Liver (tissue), 9 donors: ENCODE results near the gene ZNF546. TPM values are rescaled to one million over a fixed set of nuclear protein-coding genes. Genes with fewer than 3 reads are reported as not detected.

Source experiments
- DNase-seq: peaks from one replicate; pipeline ENCODE4 v3.0.0-alpha.2; 2017; ENCODE audit warnings: low spot score
- H3K27ac ChIP-seq, 2 donors: one replicate each; pipeline ENCODE4 v1.7.0; 2013; ENCODE audit warnings: inconsistent platforms in 2 of 2, low read length in 2 of 2, control low read depth in 1 of 2, low read depth in 1 of 2, mild to moderate bottlenecking in 1 of 2
- H3K27me3 ChIP-seq, 4 donors: one replicate each; pipeline versions ENCODE4 v1.6.1 to v1.7.0; 2013; ENCODE audit warnings: low read length in 3 of 4, inconsistent platforms in 1 of 4, mild to moderate bottlenecking in 1 of 4, moderate library complexity in 1 of 4; ENCODE audit not compliant: control insufficient read depth in 4 of 4, insufficient read depth in 4 of 4
- H3K36me3 ChIP-seq, 4 donors: one replicate each; pipeline versions ENCODE4 v1.6.1 to v1.7.0; 2013; ENCODE audit warnings: low read length in 3 of 4, mild to moderate bottlenecking in 3 of 4, low read depth in 1 of 4, moderate library complexity in 1 of 4; ENCODE audit not compliant: control insufficient read depth in 4 of 4, insufficient read depth in 3 of 4
- H3K4me1 ChIP-seq, 4 donors: one replicate each; pipeline versions ENCODE4 v1.6.1 to v1.7.0; 2013; ENCODE audit warnings: low read length in 3 of 4, mild to moderate bottlenecking in 3 of 4, moderate library complexity in 1 of 4; ENCODE audit not compliant: control insufficient read depth in 4 of 4, insufficient read depth in 4 of 4
- H3K4me3 ChIP-seq, 3 donors: one replicate each; pipeline versions ENCODE4 v1.6.1 to v1.7.0; 2013; ENCODE audit warnings: low read length in 3 of 3, control low read depth in 1 of 3, low read depth in 1 of 3, mild to moderate bottlenecking in 1 of 3
- H3K9ac ChIP-seq, 2 donors: one replicate each; pipeline ENCODE4 v1.7.0; 2013; ENCODE audit warnings: low read length in 2 of 2, mild to moderate bottlenecking in 2 of 2, moderate library complexity in 2 of 2, control low read depth in 1 of 2, low read depth in 1 of 2
- H3K9me3 ChIP-seq, 4 donors: one replicate each; pipeline versions ENCODE4 v1.6.1 to v1.7.0; 2013; ENCODE audit warnings: low read length in 3 of 4; ENCODE audit not compliant: control insufficient read depth in 4 of 4
- EGR1 ChIP-seq, 2 donors: IDR thresholded peaks; 2 replicates each; pipeline ENCODE4 v1.6.1; 2016 to 2018; ENCODE audit warnings: antibody characterized with exemption in 2 of 2, low read depth in 2 of 2
- FOXA1 ChIP-seq: IDR thresholded peaks from 2 replicates; pipeline ENCODE4 v1.6.1; 2016; ENCODE audit warnings: antibody characterized with exemption
- FOXA2 ChIP-seq: IDR thresholded peaks from 2 replicates; pipeline ENCODE4 v1.6.1; 2016; ENCODE audit warnings: antibody characterized with exemption
- GABPA ChIP-seq, 2 donors: IDR thresholded peaks in 1 of 2; conservative IDR thresholded peaks in 1 of 2; 2 replicates each; pipeline ENCODE4 v1.6.1; 2016; ENCODE audit warnings: antibody characterized with exemption in 2 of 2, mild to moderate bottlenecking in 1 of 2, moderate library complexity in 1 of 2
- HNF4A ChIP-seq, 2 donors: conservative IDR thresholded peaks; 2 replicates each; pipeline ENCODE4 v1.6.1; 2016; ENCODE audit warnings: antibody characterized with exemption in 2 of 2, mild to moderate bottlenecking in 2 of 2
- HNF4G ChIP-seq: IDR thresholded peaks from 2 replicates; pipeline ENCODE4 v1.6.1; 2016; ENCODE audit warnings: antibody characterized with exemption
- JUND ChIP-seq, 2 donors: IDR thresholded peaks; 2 replicates each; pipeline ENCODE4 v1.6.1; 2016; ENCODE audit warnings: antibody characterized with exemption in 2 of 2
- NR2F2 ChIP-seq: IDR thresholded peaks from 2 replicates; pipeline ENCODE4 v1.6.1; 2016; ENCODE audit warnings: antibody characterized with exemption
- RAD21 ChIP-seq, 2 donors: IDR thresholded peaks; 2 replicates each; pipeline ENCODE4 v1.6.1; 2016; ENCODE audit warnings: antibody characterized with exemption in 2 of 2, mild to moderate bottlenecking in 2 of 2
- RXRA ChIP-seq, 2 donors: IDR thresholded peaks; 2 replicates each; pipeline ENCODE4 v1.6.1; 2017 to 2018; ENCODE audit warnings: antibody characterized with exemption in 2 of 2, mild to moderate bottlenecking in 1 of 2
- SP1 ChIP-seq: IDR thresholded peaks from 2 replicates; pipeline ENCODE4 v1.6.1; 2018; ENCODE audit warnings: antibody characterized with exemption, mild to moderate bottlenecking
- TAF1 ChIP-seq: conservative IDR thresholded peaks from 2 replicates; pipeline ENCODE4 v1.6.1; 2016; ENCODE audit warnings: antibody characterized with exemption, mild to moderate bottlenecking
- YY1 ChIP-seq: IDR thresholded peaks from 2 replicates; pipeline ENCODE4 v1.6.1; 2016; ENCODE audit warnings: antibody characterized with exemption, mild to moderate bottlenecking
- WGBS: extraction: QIAGEN DNeasy Blood & Tissue Kit; methylation state at CpG from one replicate; pipeline ENCODE4 v1.1.7; 2013; 5-methylcytosine and 5-hydroxymethylcytosine counted together
- polyA plus RNA-seq, 2 donors: library from polyadenylated mRNA; stranded (reverse) in 1 of 2; unstranded in 1 of 2; fragments of 200-250 nt in 1 of 2; fragments of >200 nt in 1 of 2; fragmentation: Nextera tagmentation in 1 of 2; extraction: Ambion mirVana in 1 of 2; gene quantifications; one replicate each; pipeline versions ENCODE4 v1.2.1 to v1.2.3, GENCODE V29; 2013 to 2015
- total RNA-seq, 2 donors: library from RNA; depleted of rRNA; stranded (reverse); fragments of >200 nt; gene quantifications; one replicate each; pipeline ENCODE4 v1.2.3, GENCODE V29; 2014
- TF ChIP-seq, protein P1 (sequence below): IDR thresholded peaks from 2 replicates; pipeline ENCODE4 v1.6.1; 2016; ENCODE audit warnings: antibody characterized with exemption
- TF ChIP-seq, protein P2 (sequence below): fragments of 150-350 bp; IDR thresholded peaks from 2 replicates; pipeline ENCODE4 v1.5.1; 2017; ENCODE audit warnings: improper control_type of control experiment, low read depth, low read length; ENCODE audit not compliant: missing input control
- TF ChIP-seq, protein P3 (sequence below): IDR thresholded peaks from 2 replicates; pipeline ENCODE4 v1.6.1; 2016; ENCODE audit warnings: antibody characterized with exemption, mild to moderate bottlenecking
- TF ChIP-seq, protein P4 (sequence below): IDR thresholded peaks from 2 replicates; pipeline ENCODE4 v1.6.1; 2016; ENCODE audit warnings: antibody characterized with exemption
- TF ChIP-seq, protein P5 (sequence below): IDR thresholded peaks from 2 replicates; pipeline ENCODE4 v1.6.1; 2016; ENCODE audit warnings: antibody characterized with exemption
- donor health status: healthy.
- donor health status: healthy.
- donor health status: healthy.
- donor health status: healthy.
- donor health status: healthy.

ZNF546 gene
- total and polyA plus RNA-seq, 4 donors: 1.1 to 4.9 (median 2.2) TPM

DNA sequence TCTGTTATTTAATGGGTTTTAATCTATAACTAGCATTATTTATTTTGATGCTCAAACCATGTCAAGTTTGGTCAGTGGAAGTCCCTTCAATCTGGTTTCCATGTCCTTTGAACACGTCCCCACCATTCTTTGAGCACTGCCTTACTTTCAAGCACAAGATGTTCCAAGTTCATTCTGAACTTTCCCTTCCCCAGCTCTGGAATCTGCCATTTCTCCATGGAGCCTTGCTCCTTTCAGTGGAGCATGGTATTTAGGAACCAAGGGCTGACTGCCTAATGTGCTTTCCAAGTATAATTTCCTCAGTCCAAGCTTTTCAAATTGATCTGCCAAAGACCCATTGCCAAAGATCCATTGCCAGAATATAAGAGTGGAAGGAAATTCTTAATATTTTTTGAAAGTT lies 1.1 kb upstream of the ZNF546 start:
- no peak for DNase-seq
- TF ChIP-seq JUND (IDR thresholded peaks at IDR 0.05) (no peak), RXRA (IDR thresholded peaks at IDR 0.05) (no peak), HNF4A (conservative IDR thresholded peaks at IDR 0.05) (no peak), FOXA2 (no peak), YY1 (no peak), GABPA (IDR thresholded peaks at IDR 0.05 in 1 of 2, conservative IDR thresholded peaks at IDR 0.05 in 1 of 2) (no peak), SP1 (no peak), TAF1 (no peak), HNF4G (no peak), FOXA1 (no peak), NR2F2 (no peak)
- TF ChIP-seq, protein P1, sequence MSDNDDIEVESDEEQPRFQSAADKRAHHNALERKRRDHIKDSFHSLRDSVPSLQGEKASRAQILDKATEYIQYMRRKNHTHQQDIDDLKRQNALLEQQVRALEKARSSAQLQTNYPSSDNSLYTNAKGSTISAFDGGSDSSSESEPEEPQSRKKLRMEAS: no peak
- TF ChIP-seq, protein P2, sequence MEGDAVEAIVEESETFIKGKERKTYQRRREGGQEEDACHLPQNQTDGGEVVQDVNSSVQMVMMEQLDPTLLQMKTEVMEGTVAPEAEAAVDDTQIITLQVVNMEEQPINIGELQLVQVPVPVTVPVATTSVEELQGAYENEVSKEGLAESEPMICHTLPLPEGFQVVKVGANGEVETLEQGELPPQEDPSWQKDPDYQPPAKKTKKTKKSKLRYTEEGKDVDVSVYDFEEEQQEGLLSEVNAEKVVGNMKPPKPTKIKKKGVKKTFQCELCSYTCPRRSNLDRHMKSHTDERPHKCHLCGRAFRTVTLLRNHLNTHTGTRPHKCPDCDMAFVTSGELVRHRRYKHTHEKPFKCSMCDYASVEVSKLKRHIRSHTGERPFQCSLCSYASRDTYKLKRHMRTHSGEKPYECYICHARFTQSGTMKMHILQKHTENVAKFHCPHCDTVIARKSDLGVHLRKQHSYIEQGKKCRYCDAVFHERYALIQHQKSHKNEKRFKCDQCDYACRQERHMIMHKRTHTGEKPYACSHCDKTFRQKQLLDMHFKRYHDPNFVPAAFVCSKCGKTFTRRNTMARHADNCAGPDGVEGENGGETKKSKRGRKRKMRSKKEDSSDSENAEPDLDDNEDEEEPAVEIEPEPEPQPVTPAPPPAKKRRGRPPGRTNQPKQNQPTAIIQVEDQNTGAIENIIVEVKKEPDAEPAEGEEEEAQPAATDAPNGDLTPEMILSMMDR: no peak
- TF ChIP-seq, protein P3, sequence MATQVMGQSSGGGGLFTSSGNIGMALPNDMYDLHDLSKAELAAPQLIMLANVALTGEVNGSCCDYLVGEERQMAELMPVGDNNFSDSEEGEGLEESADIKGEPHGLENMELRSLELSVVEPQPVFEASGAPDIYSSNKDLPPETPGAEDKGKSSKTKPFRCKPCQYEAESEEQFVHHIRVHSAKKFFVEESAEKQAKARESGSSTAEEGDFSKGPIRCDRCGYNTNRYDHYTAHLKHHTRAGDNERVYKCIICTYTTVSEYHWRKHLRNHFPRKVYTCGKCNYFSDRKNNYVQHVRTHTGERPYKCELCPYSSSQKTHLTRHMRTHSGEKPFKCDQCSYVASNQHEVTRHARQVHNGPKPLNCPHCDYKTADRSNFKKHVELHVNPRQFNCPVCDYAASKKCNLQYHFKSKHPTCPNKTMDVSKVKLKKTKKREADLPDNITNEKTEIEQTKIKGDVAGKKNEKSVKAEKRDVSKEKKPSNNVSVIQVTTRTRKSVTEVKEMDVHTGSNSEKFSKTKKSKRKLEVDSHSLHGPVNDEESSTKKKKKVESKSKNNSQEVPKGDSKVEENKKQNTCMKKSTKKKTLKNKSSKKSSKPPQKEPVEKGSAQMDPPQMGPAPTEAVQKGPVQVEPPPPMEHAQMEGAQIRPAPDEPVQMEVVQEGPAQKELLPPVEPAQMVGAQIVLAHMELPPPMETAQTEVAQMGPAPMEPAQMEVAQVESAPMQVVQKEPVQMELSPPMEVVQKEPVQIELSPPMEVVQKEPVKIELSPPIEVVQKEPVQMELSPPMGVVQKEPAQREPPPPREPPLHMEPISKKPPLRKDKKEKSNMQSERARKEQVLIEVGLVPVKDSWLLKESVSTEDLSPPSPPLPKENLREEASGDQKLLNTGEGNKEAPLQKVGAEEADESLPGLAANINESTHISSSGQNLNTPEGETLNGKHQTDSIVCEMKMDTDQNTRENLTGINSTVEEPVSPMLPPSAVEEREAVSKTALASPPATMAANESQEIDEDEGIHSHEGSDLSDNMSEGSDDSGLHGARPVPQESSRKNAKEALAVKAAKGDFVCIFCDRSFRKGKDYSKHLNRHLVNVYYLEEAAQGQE: no peak
- TF ChIP-seq, protein P4, sequence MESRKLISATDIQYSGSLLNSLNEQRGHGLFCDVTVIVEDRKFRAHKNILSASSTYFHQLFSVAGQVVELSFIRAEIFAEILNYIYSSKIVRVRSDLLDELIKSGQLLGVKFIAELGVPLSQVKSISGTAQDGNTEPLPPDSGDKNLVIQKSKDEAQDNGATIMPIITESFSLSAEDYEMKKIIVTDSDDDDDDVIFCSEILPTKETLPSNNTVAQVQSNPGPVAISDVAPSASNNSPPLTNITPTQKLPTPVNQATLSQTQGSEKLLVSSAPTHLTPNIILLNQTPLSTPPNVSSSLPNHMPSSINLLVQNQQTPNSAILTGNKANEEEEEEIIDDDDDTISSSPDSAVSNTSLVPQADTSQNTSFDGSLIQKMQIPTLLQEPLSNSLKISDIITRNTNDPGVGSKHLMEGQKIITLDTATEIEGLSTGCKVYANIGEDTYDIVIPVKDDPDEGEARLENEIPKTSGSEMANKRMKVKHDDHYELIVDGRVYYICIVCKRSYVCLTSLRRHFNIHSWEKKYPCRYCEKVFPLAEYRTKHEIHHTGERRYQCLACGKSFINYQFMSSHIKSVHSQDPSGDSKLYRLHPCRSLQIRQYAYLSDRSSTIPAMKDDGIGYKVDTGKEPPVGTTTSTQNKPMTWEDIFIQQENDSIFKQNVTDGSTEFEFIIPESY: no peak
- no peak overlapping the region for H3K27ac ChIP-seq
- peaks cover 0 to 2% (median 0%) of the 10 kb centered on the region in 4 donors for H3K36me3 ChIP-seq
- no peak overlapping the region for H3K9ac ChIP-seq
- H3K4me3 ChIP-seq: no peak overlapping the region
- no peaks in the 10 kb centered on the region for H3K27me3 ChIP-seq
- WGBS: 90% methylated on average over 1 of the region's 1 CpG
- H3K9me3 ChIP-seq: peaks cover 0 to 2% (median 1%) of the 10 kb centered on the region in 4 donors
- H3K4me1 ChIP-seq: peaks cover 5 to 15% (median 8%) of the 10 kb centered on the region in 4 donors

DNA sequence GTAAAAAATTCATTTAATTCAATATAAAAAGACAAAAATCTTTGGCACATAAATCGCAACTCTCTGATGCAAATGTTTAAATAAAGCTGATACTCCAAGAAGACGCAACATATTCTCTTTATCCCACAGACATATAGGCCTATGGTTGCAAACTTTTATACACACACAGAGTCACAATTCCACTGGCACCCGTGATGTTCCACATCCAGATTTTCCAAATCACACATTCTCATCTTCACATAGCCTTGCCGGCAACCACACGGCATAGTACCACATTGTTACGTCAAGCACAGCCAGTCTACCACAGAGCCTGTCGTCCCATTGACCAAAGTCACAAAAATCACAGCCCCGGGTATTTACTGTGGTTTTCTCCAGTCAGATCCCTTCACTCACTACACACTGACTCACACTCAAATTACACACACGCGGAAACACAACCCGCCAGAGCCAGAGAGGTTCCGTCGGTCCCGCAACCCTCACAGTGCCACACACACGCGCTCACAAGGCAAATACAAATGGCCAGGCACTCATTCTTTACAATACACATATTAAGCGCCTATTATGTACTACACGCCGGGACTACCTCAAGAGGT lies 546 bp upstream of the ZNF546 start:
- Histone ChIP-seq H3K27ac (peak overlapping the region; percentile 84 to 87), H3K36me3 (peaks cover 0 to 2% (median 0%) of the 10 kb centered on the region in 4 donors), H3K27me3 (no peaks in the 10 kb centered on the region), H3K9ac (peak overlapping the region; percentile 87 to 96), H3K9me3 (peaks cover 0 to 2% (median 1%) of the 10 kb centered on the region in 4 donors), H3K4me3 (peak overlapping the region; percentile 58 to 98 (median 94)), H3K4me1 (peaks cover 5 to 15% (median 8%) of the 10 kb centered on the region in 4 donors)
- 11% methylated on average over 19 of the region's 19 CpGs for WGBS
- no peak for DNase-seq
- TF ChIP-seq YY1 (no peak), RAD21 (IDR thresholded peaks at IDR 0.05) (no peak), EGR1 (IDR thresholded peaks at IDR 0.05; ENCODE audit: low read depth in 2 of 2) (no peak), FOXA2 (no peak), SP1 (no peak), TAF1 (no peak), JUND (IDR thresholded peaks at IDR 0.05) (no peak)
- TF ChIP-seq, protein P3: no peak
- TF ChIP-seq, protein P1: no peak
- TF ChIP-seq, protein P5, sequence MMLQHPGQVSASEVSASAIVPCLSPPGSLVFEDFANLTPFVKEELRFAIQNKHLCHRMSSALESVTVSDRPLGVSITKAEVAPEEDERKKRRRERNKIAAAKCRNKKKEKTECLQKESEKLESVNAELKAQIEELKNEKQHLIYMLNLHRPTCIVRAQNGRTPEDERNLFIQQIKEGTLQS: no peak
